ENCODE data around the gene LGR5. TPM values are rescaled to one million over a fixed set of nuclear protein-coding genes. Genes with fewer than 3 reads are reported as not detected.

Gene LGR5
- total RNA-seq, 4 donors from 2014 or later: 5.1 to 19.8 (median 17.6) TPM

DNA sequence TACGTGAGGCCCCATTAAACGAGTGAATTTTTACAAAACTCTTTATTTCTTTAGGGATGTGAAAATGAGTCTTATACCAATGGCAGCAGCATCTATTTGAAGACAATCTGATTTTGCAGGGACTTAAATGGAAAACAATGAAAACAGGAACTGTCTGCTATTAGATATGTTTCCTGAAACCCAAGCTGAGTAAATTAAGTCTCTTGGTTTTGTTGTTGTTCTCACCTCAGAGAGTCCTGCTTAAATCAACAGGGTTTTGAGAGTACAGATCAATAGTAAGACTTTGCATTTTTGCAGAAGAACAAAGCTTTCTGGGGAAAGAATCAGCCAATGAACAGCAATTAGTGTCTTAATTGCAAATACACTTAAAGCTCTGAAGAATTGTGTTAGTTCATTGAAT, 39.1 kb upstream of the LGR5 start:
- H3K4me3 ChIP-seq: no peak overlapping the region
- H3K36me3 ChIP-seq: no peaks in the 10 kb centered on the region
- H3K27me3 ChIP-seq: no peaks in the 10 kb centered on the region
- no peaks in the 10 kb centered on the region for H3K4me1 ChIP-seq
- no peak overlapping the region for H3K27ac ChIP-seq
- TF ChIP-seq, protein P1, sequence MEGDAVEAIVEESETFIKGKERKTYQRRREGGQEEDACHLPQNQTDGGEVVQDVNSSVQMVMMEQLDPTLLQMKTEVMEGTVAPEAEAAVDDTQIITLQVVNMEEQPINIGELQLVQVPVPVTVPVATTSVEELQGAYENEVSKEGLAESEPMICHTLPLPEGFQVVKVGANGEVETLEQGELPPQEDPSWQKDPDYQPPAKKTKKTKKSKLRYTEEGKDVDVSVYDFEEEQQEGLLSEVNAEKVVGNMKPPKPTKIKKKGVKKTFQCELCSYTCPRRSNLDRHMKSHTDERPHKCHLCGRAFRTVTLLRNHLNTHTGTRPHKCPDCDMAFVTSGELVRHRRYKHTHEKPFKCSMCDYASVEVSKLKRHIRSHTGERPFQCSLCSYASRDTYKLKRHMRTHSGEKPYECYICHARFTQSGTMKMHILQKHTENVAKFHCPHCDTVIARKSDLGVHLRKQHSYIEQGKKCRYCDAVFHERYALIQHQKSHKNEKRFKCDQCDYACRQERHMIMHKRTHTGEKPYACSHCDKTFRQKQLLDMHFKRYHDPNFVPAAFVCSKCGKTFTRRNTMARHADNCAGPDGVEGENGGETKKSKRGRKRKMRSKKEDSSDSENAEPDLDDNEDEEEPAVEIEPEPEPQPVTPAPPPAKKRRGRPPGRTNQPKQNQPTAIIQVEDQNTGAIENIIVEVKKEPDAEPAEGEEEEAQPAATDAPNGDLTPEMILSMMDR (IDR thresholded peaks at IDR 0.05): no peak
- TF ChIP-seq POLR2A (IDR thresholded peaks at IDR 0.05): no peak
- H3K9me3 ChIP-seq: no peaks in the 10 kb centered on the region
- DNase-seq: no peak

- no peak overlapping the region for H3K27ac ChIP-seq
- H3K9me3 ChIP-seq: peaks cover 0 to 4% (median 0%) of the 10 kb centered on the region in 4 donors
- TF ChIP-seq, protein P1 (IDR thresholded peaks at IDR 0.05): no peak
- no peaks in the 10 kb centered on the region for H3K27me3 ChIP-seq
- no peaks in the 10 kb centered on the region for H3K4me1 ChIP-seq
- H3K4me3 ChIP-seq: no peak overlapping the region
- H3K36me3 ChIP-seq: no peaks in the 10 kb centered on the region
- no peak for DNase-seq
Observed at GRCh38 chr12:71405884-71406283, 33.7 kb upstream of the LGR5 start.

GRCh38 chr12:71407732-71408131, 31.9 kb upstream of the LGR5 start:
- Histone ChIP-seq H3K4me1 (no peaks in the 10 kb centered on the region), H3K27ac (no peak overlapping the region)
- no peak for DNase-seq

DNA sequence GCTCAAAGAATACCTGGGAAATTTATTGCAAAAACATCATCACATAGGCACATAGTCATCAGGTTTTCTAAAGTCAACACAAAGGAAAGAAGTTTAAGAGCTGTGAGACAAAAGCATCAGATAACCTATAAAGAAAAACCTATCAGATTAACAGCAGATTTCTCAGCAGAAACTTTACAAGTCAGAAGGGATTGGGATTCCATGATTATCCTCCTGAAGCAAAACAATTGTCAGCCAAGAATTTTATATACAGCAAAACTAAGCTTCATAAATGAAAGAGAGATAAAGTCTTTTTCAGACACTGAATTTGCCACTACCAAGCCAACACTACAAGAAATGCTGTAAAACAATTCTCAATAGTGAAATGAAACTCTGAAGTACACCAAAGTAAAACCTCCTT, 28.8 kb upstream of the LGR5 start:
- Histone ChIP-seq H3K4me3 (no peak overlapping the region), H3K4me1 (no peaks in the 10 kb centered on the region), H3K9me3 (peaks cover 0 to 4% (median 0%) of the 10 kb centered on the region in 4 donors), H3K27me3 (no peaks in the 10 kb centered on the region), H3K27ac (no peak overlapping the region), H3K36me3 (no peaks in the 10 kb centered on the region)
- DNase-seq: no peak
- TF ChIP-seq POLR2A (IDR thresholded peaks at IDR 0.05): no peak
- TF ChIP-seq, protein P1 (IDR thresholded peaks at IDR 0.05): no peak

More at GRCh38 chr12:71407732-71408131, 31.9 kb upstream of the LGR5 start:
- H3K4me3 ChIP-seq: no peak overlapping the region
- no peaks in the 10 kb centered on the region for H3K27me3 ChIP-seq
- no peaks in the 10 kb centered on the region for H3K36me3 ChIP-seq
- peaks cover 0 to 4% (median 0%) of the 10 kb centered on the region in 4 donors for H3K9me3 ChIP-seq
- TF ChIP-seq POLR2A (IDR thresholded peaks at IDR 0.05): no peak
- TF ChIP-seq, protein P1 (IDR thresholded peaks at IDR 0.05): no peak

DNA sequence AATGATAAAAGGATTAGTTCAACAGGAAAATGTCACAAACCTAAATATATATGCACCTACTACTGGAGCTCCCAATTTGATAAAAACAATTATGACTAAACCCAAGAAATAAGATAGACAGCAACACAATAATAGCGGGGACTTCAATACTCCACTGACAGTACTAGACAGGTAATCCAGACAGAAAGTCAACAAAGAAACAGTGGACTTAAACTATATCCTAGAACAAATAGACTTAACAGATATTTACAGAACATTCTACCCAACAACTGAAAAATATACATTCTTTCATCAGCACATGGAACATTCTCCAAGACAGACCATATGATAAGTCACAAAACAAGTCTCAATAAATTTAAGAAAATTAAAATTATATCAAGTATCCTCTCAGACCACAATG, 28.0 kb upstream of the LGR5 start:
- no peaks in the 10 kb centered on the region for H3K4me1 ChIP-seq
- H3K27ac ChIP-seq: no peak overlapping the region
- DNase-seq: no peak
- H3K36me3 ChIP-seq: no peaks in the 10 kb centered on the region
- no peak for TF ChIP-seq POLR2A (IDR thresholded peaks at IDR 0.05)
- TF ChIP-seq, protein P1 (IDR thresholded peaks at IDR 0.05): no peak
- H3K4me3 ChIP-seq: no peak overlapping the region
- peaks cover 0 to 4% (median 0%) of the 10 kb centered on the region in 4 donors for H3K9me3 ChIP-seq
- H3K27me3 ChIP-seq: no peaks in the 10 kb centered on the region

All from Peyer's patch (tissue), 4 donors.